ACHN (cell line): Measurements from ENCODE around the gene SNRPA.

Experiments
- DNase-seq: peaks from one replicate; pipeline ENCODE4 v3.0.0-alpha.2; 2015
- in situ Hi-C: cut with HindIII; loops from 2 replicates; pipeline ENCODE4 v1.10.0; 2017; ENCODE audit warnings: low sequenced_read_pairs, low pct_ligation_motif_present, low pct_unique_long_range_greater_than_20kb

SNRPA gene

DNA sequence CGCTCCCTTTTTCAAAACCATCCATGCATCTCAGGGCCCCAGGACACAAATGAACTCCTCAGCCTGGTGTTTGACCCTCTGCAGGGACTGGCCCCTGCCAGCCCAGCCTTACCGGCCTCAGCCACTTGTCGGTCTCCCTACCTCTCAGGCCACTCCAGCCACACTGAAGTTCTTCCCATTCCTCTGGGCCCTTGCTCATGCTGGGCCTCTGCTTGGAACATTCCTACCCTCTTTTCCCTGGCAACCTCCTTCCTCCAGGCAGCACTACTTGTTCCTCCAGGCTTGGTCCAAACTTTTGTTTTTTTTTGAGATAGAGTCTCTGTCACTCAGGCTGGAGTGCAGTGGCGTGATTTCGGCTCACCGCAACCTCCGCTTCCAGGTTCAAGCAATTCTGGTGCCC, 40.3 kb downstream of the SNRPA start:
- DNase-seq = no peak
- in situ Hi-C loops = no loop called here

DNA sequence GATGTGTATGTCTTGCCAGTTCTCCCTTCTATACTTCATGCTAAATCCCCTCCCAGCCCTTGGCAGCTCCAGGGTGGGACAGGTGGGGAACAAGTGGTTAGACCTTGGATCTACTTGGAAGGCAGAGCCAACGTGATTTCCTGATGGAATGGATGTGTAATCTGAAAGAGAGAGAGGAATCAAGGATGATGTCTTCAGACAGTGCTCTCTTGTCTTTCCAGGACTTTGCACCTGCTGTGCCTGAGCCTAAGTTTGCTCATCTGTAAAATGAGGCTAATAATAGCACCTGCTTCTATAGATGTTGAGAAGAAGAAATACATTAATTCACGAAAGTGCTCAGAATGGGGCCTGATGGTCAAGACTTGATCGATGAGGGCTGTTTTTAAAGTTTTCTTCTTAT, 41.0 kb downstream of the SNRPA start:
- in situ Hi-C loops = no loop called here
- DNase-seq = no peak

DNA sequence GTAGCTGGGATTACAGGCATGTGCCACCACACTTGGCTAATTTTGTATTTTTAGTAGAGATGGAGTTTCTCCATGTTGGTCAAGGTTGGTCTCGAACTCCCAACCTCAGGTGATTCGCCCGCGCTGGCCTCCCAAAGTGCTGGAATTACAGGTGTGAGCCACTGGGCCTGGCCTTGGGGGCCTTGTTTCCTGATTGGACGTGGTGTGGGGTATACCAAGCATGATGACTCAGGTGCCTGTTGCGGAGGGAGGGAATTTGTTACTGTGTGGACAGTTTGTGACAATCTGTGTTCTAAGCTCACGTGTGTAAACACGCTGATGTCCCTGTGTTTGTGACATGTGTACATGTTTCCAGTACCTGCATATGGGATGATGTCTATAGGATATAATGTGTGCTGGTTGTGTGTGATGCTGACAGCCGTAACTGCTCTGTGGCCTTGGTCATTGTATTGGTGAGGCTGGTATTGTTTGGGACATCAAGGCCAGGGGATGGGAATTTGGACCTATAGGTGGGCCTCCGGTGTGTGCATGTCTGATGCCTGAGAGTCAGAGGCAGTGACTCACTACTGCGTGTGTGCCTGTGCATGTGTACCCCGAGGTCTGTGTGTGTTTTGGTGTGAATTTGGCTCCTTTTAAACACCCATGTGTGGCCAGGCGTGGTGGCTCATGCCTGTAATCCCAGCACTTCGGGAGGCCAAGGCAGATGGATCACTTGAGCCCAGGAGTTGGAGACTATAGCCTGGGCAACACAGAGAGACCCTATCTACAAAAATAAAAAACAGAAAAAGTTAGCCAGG, 46.4 kb downstream of the SNRPA start:
- in situ Hi-C loops = no loop called here
- DNase-seq = no peak

DNA sequence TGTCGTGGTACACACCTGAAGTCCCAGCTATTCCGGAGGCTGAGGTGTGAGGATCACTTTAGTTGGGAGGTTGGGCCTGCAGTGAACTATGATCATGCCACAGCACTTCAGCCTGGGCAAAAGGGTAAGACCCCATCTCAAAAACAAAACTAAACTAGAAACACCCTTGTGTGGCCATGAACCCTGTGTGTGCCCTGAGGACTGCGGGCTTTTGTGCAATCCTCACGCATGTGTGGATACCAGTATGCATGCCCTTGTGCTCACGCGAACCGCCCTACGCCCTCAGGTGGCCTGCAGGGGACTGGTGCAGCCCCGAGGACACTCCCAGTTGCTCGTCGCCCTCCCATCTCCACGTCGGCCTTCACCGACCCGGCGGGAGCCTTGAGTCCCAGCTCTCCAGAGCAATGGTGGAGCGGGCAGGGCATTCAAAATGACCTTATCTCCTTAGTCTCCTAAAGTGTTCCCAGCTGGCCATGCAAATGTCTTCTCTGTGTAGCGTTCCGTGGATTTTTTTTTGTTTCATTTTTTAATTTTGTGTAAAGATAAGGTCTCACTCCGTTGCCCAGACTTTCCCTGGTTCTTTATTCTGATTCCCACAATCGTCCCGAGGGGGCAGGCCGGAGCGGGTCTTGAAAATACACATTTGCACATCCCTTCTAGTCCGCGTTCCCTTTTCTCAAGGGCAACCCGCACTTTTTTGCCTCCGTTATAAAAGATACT, 47.1 kb downstream of the SNRPA start:
- in situ Hi-C loops = no loop called here
- DNase-seq = peak; percentile 74

DNA sequence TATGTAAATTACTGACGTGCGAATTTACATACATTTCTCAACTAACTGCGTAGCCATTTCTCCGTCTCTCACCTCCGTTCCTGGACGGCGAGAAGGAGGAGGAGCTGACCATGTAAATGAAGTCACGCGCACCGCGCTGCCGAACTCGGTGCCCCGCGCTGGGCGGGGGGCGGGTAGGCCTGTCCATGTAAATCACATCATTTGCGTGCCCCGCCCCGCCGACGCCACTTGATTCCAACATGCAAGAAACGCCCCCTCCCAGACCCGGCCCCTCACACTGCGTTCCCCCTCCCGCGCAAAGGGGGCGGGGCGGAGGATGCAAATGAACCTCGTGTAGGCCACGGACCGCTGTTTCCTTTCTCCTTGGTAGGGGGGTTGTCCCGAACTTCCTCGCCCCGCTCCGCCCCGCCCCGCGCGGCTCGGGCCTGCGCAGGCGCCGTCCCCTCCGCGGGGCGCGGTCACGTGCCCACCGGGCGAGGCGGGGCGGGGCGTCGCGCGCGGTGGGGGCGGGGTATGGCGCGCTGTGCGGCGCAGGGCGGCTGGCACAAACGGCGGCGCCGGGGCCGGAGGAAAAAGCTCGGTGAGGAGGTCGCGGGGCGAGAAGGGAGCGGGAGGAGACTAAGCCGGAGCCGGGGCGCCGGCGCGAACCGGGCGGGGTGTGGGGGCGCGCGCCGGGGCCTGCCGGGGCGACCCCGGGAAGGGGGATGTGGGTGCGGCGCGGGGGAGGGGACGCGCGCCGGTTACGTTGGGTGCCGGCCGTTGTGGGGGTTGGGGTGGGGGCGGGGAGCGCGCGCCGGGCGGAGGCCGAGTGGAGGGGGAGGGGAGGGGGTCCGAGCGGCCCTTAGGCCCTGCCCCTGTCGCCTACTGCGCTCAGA, 47.9 kb downstream of the SNRPA start, which contains the start of gene EGLN2:
Gene EGLN2 (plus strand): TSS at position 509 of the 875 bp plus-strand sequence. CDS start 1,382 bp downstream, outside the sequence.
- in situ Hi-C loops = no loop called here
- peak; percentile 98 for DNase-seq

DNA sequence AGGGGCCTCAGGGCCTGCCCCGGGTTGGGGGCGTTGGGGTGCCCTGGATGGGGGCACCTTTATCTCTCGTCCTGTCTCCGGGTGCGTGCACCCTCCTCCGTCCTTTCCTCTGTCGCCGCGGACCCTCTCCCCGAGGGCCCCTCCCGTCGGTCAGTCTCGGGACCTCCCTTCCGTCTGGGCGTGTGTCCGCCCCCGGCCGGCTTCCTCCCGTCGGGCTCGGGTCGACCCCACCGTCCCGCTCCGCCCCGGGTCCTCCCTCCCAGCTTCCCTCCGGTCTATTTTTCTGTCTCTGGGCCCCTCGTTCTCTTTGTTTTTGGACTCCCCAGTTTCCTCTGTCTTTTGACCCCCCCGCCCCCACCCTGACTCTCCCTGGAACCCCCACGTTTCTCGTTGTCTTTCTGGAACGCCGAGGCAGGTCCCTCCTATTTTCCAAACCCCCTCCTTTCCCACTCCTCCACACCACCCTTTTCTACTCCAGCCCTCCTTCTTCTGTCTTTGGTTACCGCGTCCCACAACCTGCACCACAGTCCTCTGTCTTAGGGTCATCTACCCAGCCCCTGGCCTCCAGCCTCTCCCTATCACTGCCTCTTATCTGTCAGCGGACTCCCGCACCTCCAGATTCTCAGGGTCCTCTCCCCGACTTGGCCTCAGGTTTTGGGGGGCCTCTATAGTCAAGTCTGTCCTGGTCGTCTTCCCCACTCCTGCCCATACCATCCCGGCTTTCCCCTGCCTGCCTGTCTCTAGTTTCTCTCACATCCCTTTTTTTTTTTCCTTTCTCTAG, 48.7 kb downstream of the SNRPA start:
- in situ Hi-C loops = no loop called here

DNA sequence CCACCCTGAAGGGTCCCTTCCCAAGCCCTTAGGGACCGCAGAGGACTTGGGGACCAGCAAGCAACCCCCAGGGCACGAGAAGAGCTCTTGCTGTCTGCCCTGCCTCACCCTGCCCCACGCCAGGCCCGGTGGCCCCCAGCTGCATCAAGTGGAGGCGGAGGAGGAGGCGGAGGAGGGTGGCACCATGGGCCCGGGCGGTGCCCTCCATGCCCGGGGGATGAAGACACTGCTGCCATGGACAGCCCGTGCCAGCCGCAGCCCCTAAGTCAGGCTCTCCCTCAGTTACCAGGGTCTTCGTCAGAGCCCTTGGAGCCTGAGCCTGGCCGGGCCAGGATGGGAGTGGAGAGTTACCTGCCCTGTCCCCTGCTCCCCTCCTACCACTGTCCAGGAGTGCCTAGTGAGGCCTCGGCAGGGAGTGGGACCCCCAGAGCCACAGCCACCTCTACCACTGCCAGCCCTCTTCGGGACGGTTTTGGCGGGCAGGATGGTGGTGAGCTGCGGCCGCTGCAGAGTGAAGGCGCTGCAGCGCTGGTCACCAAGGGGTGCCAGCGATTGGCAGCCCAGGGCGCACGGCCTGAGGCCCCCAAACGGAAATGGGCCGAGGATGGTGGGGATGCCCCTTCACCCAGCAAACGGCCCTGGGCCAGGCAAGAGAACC, 49.5 kb downstream of the SNRPA start:
- in situ Hi-C loops = no loop called here
- no peak for DNase-seq

More for the DNA sequence above, 48.7 kb downstream of the SNRPA start:
- DNase-seq = peak; percentile 17

DNA sequence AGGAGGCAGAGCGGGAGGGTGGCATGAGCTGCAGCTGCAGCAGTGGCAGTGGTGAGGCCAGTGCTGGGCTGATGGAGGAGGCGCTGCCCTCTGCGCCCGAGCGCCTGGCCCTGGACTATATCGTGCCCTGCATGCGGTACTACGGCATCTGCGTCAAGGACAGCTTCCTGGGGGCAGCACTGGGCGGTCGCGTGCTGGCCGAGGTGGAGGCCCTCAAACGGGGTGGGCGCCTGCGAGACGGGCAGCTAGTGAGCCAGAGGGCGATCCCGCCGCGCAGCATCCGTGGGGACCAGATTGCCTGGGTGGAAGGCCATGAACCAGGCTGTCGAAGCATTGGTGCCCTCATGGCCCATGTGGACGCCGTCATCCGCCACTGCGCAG, 50.0 kb downstream of the SNRPA start:
- in situ Hi-C loops = no loop called here
- DNase-seq = no peak

DNA sequence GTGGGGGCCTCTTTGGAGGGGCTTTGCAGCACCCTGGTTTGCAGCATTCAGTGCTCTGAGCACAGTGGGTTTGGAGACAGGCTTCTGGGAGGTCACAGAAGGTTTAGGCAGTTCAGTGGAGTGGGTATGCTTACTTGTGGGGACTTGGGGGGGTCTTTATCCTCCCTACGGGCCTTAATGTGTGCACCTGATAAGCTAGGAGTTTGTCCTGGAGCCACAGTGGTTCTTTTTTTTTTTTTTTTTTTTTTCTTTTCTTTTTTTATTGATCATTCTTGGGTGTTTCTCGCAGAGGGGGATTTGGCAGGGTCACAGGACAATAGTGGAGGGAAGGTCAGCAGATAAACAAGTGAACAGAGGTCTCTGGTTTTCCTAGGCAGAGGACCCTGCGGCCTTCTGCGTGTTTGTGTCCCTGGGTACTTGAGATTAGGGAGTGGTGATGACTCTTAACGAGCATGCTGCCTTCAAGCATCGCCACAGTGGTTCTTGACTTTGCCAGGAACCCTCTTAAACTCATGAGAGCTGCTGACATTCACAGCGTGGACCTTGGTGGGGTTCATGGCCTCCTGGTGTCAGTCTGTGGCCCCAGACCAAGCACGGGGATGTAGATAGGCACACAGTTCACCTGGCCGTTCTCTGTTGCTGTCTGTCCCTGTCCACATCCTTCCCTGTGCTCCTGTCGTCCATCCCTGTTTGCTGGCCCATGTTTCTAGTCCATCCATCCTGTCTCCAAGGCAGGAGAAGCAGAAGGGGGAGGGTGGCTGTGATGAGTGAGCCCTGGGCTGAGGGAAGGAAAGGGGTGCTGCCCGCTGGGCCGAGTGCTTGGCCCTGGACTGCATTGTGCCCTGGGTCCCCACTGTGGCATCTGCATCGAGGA, 50.7 kb downstream of the SNRPA start:
- in situ Hi-C loops = no loop called here
- DNase-seq = no peak

DNA sequence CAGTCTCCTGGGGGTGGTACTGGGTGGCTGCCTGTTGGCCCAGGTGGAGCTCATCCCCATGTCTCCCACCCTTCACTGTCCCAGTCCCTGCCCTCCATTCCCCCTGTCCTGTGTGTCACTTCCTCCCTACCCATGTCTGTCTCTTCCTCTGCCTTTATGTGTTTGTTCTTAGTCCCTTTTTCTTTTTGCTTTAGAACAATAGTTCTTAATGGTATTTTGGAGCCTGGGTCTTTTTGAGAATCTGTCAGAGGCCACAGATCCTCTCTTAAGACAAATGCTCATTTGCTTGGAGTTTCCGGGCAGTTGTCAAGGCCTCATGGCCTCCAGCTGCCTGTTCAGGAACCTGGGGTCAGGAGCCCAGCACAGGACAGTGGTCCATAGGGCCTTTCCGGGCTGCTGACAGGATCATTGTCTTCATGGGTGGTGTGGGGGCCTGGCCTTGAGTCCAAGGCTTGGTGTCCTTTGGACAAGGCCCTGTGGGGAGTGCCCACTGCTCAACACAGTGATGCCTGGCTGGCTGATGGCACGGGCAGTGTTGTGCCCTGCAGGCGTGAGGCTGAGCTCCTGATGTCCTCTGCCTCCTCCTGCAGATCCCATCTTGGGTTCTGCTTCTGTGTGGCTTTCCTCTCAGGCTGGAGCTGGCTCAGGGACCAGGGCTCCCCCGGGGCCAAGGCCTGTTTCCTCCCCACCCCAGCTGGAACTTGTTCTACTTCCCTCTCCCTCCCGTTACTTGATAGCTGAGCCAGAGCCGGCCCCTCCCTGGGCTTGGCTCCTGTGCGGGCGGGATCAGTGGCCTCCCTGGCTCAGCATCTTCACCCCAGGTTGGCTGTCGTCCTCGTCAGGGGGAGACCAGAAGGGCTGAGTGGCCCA, 51.5 kb downstream of the SNRPA start:
- no peak for DNase-seq
- in situ Hi-C loops = no loop called here

DNA sequence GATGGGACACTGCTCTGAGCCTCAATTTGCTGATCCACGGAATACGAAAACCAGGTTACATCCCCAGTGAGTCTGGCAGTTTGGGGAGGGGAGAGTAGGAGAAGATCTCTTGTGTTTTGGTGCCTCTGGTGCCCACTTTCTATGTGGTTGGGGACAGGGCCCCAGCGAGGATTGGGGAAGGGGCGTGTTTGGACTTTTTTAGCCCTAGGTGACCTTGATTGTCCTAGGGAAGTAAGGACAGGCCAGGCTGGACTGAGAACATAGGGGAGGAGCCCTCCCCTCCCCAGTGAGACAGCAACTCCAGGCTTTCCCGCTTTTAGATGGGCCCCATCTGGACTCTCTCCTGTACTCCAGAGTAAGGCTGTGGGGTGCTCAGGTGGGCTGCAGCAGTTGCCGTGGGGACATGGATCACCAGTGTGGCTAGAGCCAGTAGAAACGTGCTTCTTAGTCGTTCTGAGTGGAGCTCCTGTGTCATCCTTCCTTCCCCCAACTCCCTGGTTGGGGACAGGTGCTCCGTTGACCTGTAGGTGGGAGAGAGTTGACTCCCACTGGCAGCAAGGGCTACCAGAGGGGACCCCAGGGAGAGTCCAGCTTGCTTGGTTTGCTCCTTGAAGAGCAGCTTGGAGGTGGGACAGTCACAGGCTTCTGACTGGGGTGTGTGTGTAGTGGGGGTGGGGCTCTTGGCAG, 52.3 kb downstream of the SNRPA start:
- in situ Hi-C loops = no loop called here

DNA sequence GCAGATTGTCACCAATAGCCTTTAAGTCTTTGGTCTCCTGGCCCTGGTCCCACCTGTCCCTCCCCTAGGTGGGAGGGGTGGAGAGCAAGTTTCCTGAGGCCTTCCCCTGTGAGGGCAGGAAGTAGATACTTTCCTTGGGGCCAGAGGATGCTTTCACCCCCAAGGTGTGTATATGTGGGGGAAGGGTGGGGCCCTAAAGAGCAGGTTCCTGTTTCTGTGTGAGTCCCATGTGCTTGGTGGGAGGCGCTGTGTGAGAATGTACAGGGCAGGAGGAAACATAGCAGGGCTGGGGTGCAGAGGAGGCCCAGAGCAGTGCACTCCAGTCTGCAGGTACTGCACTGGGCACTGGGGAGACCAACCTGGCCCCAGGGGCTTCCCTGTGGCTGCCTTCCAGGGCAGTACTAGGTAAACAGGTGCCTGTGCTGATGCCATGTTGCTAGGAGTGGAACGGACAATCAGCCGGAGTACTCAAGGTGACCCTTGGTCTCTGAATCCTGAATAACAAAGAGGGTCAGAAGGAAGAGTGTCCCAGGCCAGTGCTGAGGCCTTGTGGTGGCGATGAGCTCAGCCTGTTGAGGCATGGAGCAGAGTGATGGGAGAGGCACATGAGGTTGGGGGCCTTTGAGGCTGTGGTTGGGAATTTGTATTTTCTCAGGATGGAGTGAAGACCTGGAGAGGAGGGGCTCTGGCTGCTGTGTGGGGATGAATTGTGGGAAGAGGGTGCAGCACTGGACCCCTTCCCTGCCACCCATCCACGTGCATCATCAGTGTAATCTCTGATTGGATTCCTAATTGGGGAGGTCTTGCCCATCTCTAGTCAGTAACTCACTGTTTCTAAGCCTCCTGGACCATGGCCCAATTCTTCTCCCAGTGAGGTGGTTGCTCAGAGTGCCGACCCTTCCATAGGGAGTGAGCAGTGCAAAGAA, 53.1 kb downstream of the SNRPA start:
- no peak for DNase-seq

More for the DNA sequence above, 52.3 kb downstream of the SNRPA start:
- no peak for DNase-seq

DNA sequence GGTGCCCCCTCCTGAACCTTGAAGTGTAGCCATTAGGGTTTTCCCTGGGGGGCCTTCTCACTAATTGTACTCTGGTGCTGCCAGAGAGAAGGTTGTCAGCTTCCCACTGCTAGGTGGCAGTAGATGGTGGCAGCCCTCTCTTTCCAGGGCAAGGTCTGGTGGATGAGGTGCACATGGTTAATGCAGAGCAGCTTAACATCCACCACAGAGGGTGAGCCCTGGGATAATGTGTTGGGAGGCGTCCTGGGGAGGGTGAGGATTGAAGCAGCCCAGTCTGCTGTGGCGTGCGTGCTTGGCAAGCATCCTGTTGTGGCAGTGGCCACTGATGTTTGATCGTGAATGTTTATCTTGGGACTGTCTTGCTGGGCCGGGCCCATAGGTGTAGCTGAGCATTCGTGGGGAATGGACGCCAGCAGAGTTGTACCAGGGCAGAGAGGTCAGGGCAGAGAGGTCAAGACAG, 53.8 kb downstream of the SNRPA start:
- DNase-seq = no peak
- in situ Hi-C loops = no loop called here

More for the DNA sequence above, 53.1 kb downstream of the SNRPA start:
- in situ Hi-C loops = no loop called here

DNA sequence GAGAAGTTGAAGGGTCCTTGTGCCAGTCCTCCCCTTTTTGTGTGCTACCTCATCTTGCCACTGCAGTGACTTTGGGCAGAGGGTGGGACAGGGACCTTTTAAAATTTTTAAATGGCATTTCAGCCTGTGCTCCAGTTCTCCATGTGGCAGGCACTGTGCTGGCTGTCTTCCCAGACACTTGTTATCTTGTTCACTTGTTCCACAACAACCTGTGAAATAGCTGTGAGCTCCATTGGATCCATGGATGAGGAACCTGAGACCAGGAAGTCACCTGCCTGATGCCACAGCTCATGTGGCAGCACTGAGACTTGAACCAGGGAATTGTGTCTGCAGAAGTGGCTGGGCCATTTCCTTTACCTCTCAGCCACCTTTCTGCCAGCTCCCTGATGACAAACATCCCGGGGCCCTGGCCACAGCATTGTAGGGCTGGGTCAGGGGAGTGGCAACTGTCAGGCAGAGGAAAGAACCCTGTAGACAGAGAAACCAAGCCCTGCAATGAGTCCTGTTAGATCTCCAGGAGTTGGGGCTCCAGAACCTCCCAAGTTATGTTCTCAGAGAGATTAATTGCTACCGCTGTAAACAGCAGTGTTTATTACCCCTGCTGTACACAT, 54.4 kb downstream of the SNRPA start:
- no peak for DNase-seq
- in situ Hi-C loops = no loop called here
